HepG2 (cell line): ENCODE results near the gene HCRT. TPM values are rescaled to one million over a fixed set of nuclear protein-coding genes. Genes with fewer than 3 reads are reported as not detected.
A peak's percentile ranks its signal among the peaks of the same experiment; 100 is the strongest.

ENCODE experiments used
- AGO1 ChIP-seq: fragments of 200-400 bp; formaldehyde crosslinking; IDR thresholded peaks from 2 replicates; pipeline ENCODE4 v1.6.1; 2017; ENCODE audit warnings: mild to moderate bottlenecking, low read depth, low read length, moderate library complexity; ENCODE audit not compliant: poor library complexity, severe bottlenecking
- ARNT2 ChIP-seq: sonication (generic); formaldehyde crosslinking; IDR thresholded peaks from 2 replicates; pipeline ENCODE4 v1.8.0; 2022; ENCODE audit warnings: mild to moderate bottlenecking, low read depth, missing genetic modification reagents, moderate library complexity
- DNMT1 ChIP-seq: sonication (generic); formaldehyde crosslinking; IDR thresholded peaks from 2 replicates; pipeline ENCODE4 v1.5.1; 2020; ENCODE audit warnings: mild to moderate bottlenecking, missing genetic modification reagents
- FOXM1 ChIP-seq: sonication (generic); formaldehyde crosslinking; IDR thresholded peaks from 2 replicates; pipeline ENCODE4 v1.5.0; 2020; ENCODE audit warnings: missing genetic modification reagents
- HDAC1 ChIP-seq: sonication (generic); formaldehyde crosslinking; IDR thresholded peaks from 2 replicates; pipeline ENCODE4 v1.5.1; 2020; ENCODE audit warnings: mild to moderate bottlenecking, missing genetic modification reagents
- HNRNPUL1 ChIP-seq: fragments of 200-400 bp; formaldehyde crosslinking; IDR thresholded peaks from 2 replicates; pipeline ENCODE4 v1.6.1; 2017; ENCODE audit warnings: low read depth, mild to moderate bottlenecking, low read length, moderate library complexity
- NAIF1 ChIP-seq: sonication (generic); formaldehyde crosslinking; IDR thresholded peaks from 2 replicates; pipeline ENCODE4 v1.5.0; 2020; ENCODE audit warnings: mild to moderate bottlenecking, missing genetic modification reagents, borderline replicate concordance
- PTBP1 ChIP-seq: fragments of 200-400 bp; formaldehyde crosslinking; IDR thresholded peaks from 2 replicates; pipeline ENCODE4 v1.6.1; 2018; ENCODE audit warnings: low read length, low read depth; ENCODE audit not compliant: poor library complexity, severe bottlenecking
- WIZ ChIP-seq: sonication (generic); formaldehyde crosslinking; IDR thresholded peaks from 2 replicates; pipeline ENCODE4 v1.5.1; 2020; ENCODE audit warnings: mild to moderate bottlenecking, missing genetic modification reagents
- ZNF101 ChIP-seq: sonication (generic); formaldehyde crosslinking; IDR thresholded peaks from 2 replicates; pipeline ENCODE4 v1.4.0; 2020; ENCODE audit warnings: mild to moderate bottlenecking, low read depth, missing genetic modification reagents, borderline replicate concordance
- ZNF17 ChIP-seq: sonication (generic); formaldehyde crosslinking; IDR thresholded peaks from 2 replicates; pipeline ENCODE4 v1.5.0; 2020; ENCODE audit warnings: mild to moderate bottlenecking, missing genetic modification reagents
- ZNF441 ChIP-seq: sonication (generic); formaldehyde crosslinking; IDR thresholded peaks from 2 replicates; pipeline ENCODE4 v1.7.0; 2021; ENCODE audit warnings: missing genetic modification reagents, borderline replicate concordance
- ZNF496 ChIP-seq: sonication (generic); formaldehyde crosslinking; IDR thresholded peaks from 2 replicates; pipeline ENCODE4 v1.8.1; 2023; ENCODE audit warnings: mild to moderate bottlenecking, moderate library complexity, missing genetic modification reagents; ENCODE audit not compliant: insufficient replicate concordance
- ZNF557 ChIP-seq: sonication (generic); formaldehyde crosslinking; IDR thresholded peaks from 2 replicates; pipeline ENCODE4 v1.4.0; 2020; ENCODE audit warnings: missing genetic modification reagents
- ZNF672 ChIP-seq: sonication (generic); formaldehyde crosslinking; IDR thresholded peaks from 2 replicates; pipeline ENCODE4 v1.8.1; 2022; ENCODE audit warnings: missing genetic modification reagents
- ZNF724P ChIP-seq: sonication (generic); formaldehyde crosslinking; IDR thresholded peaks from 2 replicates; pipeline ENCODE4 v1.8.0; 2022; ENCODE audit warnings: missing genetic modification reagents, borderline replicate concordance
- ZSCAN31 ChIP-seq: sonication (generic); formaldehyde crosslinking; IDR thresholded peaks from 2 replicates; pipeline ENCODE4 v1.5.0; 2020; ENCODE audit warnings: low read depth, mild to moderate bottlenecking, missing genetic modification reagents
- ZSCAN9 ChIP-seq: IDR thresholded peaks from 2 replicates; pipeline ENCODE4 v1.6.1; 2016; ENCODE audit warnings: borderline replicate concordance
- polyA plus RNA-seq, 8 experiments: library from polyadenylated mRNA; depleted of rRNA in 3 of 8; stranded (reverse) in 7 of 8; unstranded in 1 of 8; fragments of >200 nt; fragmentation: Illumina TruSeq in 4 of 8; extraction: Trizol in 4 of 8; gene quantifications; 2 replicates each; pipeline versions ENCODE4 v1.2.1 to v1.2.3, GENCODE V29; 2011 to 2016; ENCODE audit warnings: low read depth in 4 of 8, missing spikeins in 1 of 8, mixed read lengths in 1 of 8; ENCODE audit not compliant: insufficient read depth in 1 of 8
- total RNA-seq, 5 experiments: library from RNA; depleted of rRNA; stranded (reverse); fragments of >200 nt; fragmentation: Illumina TruSeq; extraction: Trizol; gene quantifications; 2 replicates each; pipeline ENCODE4 v1.2.3, GENCODE V29; 2016; ENCODE audit warnings: low read depth in 1 of 5
- TF ChIP-seq, protein P1 (sequence below): sonication (generic); formaldehyde crosslinking; IDR thresholded peaks from 2 replicates; pipeline ENCODE4 v1.5.0; 2020; ENCODE audit warnings: mild to moderate bottlenecking, missing genetic modification reagents, borderline replicate concordance
- TF ChIP-seq, protein P2 (sequence below): sonication (generic); formaldehyde crosslinking; IDR thresholded peaks from 2 replicates; pipeline ENCODE4 v1.4.0; 2020; ENCODE audit warnings: mild to moderate bottlenecking, missing genetic modification reagents
- TF ChIP-seq, protein P3 (sequence below): sonication (generic); formaldehyde crosslinking; IDR thresholded peaks from 2 replicates; pipeline ENCODE4 v1.8.1; 2023; ENCODE audit warnings: missing genetic modification reagents, mild to moderate bottlenecking, borderline replicate concordance

Gene HCRT
- total and polyA plus RNA-seq, 2 of the 13 experiments (the other 11 are each of a cell fraction or from before 2014, with no cell fraction given): not detected

DNA sequence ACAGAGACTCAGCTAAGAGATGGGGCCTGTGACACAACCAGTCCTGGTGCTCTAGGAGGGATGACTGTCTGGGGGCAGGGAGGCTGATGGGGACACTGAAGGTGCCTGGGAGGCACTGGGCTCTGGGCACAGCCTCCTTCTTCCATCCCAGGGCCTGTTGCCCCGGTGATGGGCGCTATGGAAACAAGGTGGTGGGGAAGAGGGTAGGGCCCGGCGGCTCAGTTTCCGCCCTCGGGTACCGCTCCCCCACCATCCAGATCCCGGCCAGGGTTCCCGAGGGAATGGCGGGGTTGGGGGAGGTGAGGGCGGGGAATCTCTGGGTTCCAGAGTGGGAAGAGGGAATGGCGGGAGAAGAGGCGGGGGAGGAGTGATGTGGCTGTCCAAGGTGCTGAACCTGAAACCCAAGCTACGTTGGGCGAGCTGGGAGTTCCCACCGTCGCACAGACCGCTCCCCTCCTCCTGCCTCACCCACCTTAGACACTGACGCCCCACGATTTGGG lies 5.3 kb downstream of the HCRT start (continued):
- TF ChIP-seq ZNF17 (CRISPR knock-in tag) (no peak), ZNF672 (no peak), ZNF557 (CRISPR knock-in tag) (peak; percentile 99), FOXM1 (CRISPR knock-in tag) (peak; percentile 86; the same call in 1 of the 2 replicates), HDAC1 (CRISPR knock-in tag) (no peak), PTBP1 (peak; percentile 14), AGO1 (no peak), ZSCAN9 (CRISPR knock-in tag) (peak; percentile 98), ZNF441 (peak; percentile 93), WIZ (CRISPR knock-in tag) (peak; percentile 99), ZNF496 (CRISPR knock-in tag) (no peak), ZNF724P (CRISPR knock-in tag) (0 out of 2 replicates have a peak, but pooled peaks have one; percentile 43), NAIF1 (CRISPR knock-in tag) (no peak), ARNT2 (CRISPR knock-in tag) (peak; percentile 91), HNRNPUL1 (no peak), ZSCAN31 (CRISPR knock-in tag) (peak; percentile 96), ZNF101 (CRISPR knock-in tag) (no peak), DNMT1 (CRISPR knock-in tag) (no peak)
- TF ChIP-seq, protein P1, sequence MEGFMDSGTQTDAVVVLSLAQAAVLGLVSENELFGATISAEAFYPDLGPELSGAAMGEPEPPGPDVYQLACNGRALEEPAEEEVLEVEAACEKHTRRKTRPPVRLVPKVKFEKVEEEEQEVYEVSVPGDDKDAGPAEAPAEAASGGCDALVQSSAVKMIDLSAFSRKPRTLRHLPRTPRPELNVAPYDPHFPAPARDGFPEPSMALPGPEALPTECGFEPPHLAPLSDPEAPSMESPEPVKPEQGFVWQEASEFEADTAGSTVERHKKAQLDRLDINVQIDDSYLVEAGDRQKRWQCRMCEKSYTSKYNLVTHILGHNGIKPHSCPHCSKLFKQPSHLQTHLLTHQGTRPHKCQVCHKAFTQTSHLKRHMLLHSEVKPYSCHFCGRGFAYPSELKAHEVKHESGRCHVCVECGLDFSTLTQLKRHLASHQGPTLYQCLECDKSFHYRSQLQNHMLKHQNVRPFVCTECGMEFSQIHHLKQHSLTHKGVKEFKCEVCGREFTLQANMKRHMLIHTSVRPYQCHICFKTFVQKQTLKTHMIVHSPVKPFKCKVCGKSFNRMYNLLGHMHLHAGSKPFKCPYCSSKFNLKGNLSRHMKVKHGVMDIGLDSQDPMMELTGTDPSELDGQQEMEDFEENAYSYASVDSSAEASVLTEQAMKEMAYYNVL: peak; percentile 51; the same call in 1 of the 2 replicates
- TF ChIP-seq, protein P2, sequence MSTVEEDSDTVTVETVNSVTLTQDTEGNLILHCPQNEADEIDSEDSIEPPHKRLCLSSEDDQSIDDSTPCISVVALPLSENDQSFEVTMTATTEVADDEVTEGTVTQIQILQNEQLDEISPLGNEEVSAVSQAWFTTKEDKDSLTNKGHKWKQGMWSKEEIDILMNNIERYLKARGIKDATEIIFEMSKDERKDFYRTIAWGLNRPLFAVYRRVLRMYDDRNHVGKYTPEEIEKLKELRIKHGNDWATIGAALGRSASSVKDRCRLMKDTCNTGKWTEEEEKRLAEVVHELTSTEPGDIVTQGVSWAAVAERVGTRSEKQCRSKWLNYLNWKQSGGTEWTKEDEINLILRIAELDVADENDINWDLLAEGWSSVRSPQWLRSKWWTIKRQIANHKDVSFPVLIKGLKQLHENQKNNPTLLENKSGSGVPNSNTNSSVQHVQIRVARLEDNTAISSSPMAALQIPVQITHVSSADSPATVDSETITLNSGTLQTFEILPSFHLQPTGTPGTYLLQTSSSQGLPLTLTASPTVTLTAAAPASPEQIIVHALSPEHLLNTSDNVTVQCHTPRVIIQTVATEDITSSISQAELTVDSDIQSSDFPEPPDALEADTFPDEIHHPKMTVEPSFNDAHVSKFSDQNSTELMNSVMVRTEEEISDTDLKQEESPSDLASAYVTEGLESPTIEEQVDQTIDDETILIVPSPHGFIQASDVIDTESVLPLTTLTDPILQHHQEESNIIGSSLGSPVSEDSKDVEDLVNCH (CRISPR knock-in tag): no peak
- TF ChIP-seq, protein P3, sequence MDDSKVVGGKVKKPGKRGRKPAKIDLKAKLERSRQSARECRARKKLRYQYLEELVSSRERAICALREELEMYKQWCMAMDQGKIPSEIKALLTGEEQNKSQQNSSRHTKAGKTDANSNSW (CRISPR knock-in tag): peak; percentile 93; the same call in 1 of the 2 replicates
